GM21576 (cell line): ENCODE results near the gene PPP2R5A.
A peak's percentile ranks its signal among the peaks of the same experiment; 100 is the strongest.
"Not testable (repeated sequence)": the region's sequence is repeated elsewhere in the genome, so short reads cannot be mapped to it uniquely, and the experiment has no call there.

ENCODE experiments used
- ATAC-seq: cut with Tn5 transposase; IDR thresholded peaks from one replicate; pipeline ENCODE4 v1.9.1; 2021; ENCODE audit warnings: mild to moderate bottlenecking, moderate library complexity; ENCODE audit not compliant: unreplicated experiment

PPP2R5A gene

GRCh38 chr1:212267017-212267416, 18.2 kb upstream of the PPP2R5A start:
- no peak for ATAC-seq

GRCh38 chr1:212267460-212267859, 17.8 kb upstream of the PPP2R5A start:
- ATAC-seq = no peak

GRCh38 chr1:212269306-212269705, 15.9 kb upstream of the PPP2R5A start:
- no peak for ATAC-seq

- no peak for ATAC-seq
Observed at GRCh38 chr1:212270564-212270963, 14.6 kb upstream of the PPP2R5A start.

GRCh38 chr1:212271234-212271633, 14.0 kb upstream of the PPP2R5A start:
- ATAC-seq = no peak

- ATAC-seq = no peak
Observed at GRCh38 chr1:212271823-212272485, 13.3 kb upstream of the PPP2R5A start.

GRCh38 chr1:212281590-212281989, 3.6 kb upstream of the PPP2R5A start:
- no peak for ATAC-seq

- no peak for ATAC-seq
Observed at GRCh38 chr1:212283741-212284140, 1.5 kb upstream of the PPP2R5A start.

- ATAC-seq = no peak
Observed at GRCh38 chr1:212284332-212284743, 872 bp upstream of the PPP2R5A start.

- ATAC-seq = peak; percentile 6
Observed at GRCh38 chr1:212285685-212286555, 710 bp downstream of the PPP2R5A start.

- ATAC-seq = no peak
Observed at GRCh38 chr1:212286556-212287131, 1.4 kb downstream of the PPP2R5A start.

- no peak for ATAC-seq
Observed at GRCh38 chr1:212287261-212287895, 2.2 kb downstream of the PPP2R5A start.

GRCh38 chr1:212287995-212288394, 2.8 kb downstream of the PPP2R5A start:
- not testable (repeated sequence) for ATAC-seq

GRCh38 chr1:212288615-212289014, 3.4 kb downstream of the PPP2R5A start:
- no peak for ATAC-seq

- ATAC-seq = no peak
Observed at GRCh38 chr1:212289262-212290077, 4.3 kb downstream of the PPP2R5A start.

- ATAC-seq = no peak
Observed at GRCh38 chr1:212290608-212291007, 5.4 kb downstream of the PPP2R5A start.

- ATAC-seq = peak; percentile 67
Observed at GRCh38 chr1:212291505-212292134, 6.4 kb downstream of the PPP2R5A start.

GRCh38 chr1:212292250-212293105, 7.3 kb downstream of the PPP2R5A start:
- no peak for ATAC-seq

GRCh38 chr1:212293579-212293978, 8.4 kb downstream of the PPP2R5A start:
- no peak for ATAC-seq
